Embryonic facial prominence (tissue), 1 donor: ENCODE data around the gene EBF3.
A peak's percentile ranks its signal among the peaks of the same experiment; 100 is the strongest.

Experiments
- DNase-seq: peaks from one replicate; pipeline ENCODE4 v3.0.0-alpha.2; 2016; ENCODE audit errors: extremely low spot score

EBF3 gene

DNA sequence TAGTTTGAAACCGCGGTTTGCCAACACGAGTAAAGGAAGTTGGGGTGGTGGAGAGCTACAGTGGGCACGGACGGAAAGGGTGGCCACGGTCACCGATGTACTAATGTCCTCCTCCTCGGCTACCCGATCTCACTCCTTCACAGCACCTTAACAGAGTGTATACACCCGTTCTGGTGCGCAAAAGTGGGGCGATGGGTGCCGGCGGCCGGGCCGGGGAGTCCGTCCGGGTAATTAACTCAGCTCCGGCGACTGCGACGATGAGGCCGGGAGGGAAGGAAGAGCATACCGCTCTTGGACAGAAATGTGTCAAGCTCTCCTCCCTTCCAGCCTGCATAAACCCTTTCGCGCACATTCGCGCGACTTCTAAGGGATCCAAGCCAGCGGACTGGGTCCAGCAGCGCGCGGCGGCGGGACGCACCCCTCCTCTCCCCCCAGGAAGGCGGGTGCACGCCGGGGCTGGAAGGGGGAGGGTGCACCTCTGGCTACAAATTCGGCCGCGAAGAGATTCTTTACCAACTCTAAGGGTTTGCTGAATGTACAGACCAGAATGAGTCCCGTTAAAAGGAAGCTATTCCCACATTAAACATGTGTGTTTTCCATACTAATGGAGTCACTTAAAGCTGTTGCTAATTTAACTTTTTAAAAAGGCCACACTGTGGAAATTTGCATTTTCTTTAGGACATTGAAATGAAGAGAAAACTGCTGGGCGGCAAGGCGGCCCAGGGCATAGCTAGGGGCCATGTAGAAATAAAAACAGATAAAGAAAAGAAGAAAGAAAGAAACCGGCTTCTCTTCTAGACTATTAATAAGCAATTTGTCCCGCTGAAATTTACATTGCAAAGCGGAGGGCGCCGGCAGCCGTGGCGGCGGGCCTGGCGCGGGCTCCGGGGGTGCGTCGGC is 6.6 kb upstream of the EBF3 start:
- DNase-seq: no peak

DNA sequence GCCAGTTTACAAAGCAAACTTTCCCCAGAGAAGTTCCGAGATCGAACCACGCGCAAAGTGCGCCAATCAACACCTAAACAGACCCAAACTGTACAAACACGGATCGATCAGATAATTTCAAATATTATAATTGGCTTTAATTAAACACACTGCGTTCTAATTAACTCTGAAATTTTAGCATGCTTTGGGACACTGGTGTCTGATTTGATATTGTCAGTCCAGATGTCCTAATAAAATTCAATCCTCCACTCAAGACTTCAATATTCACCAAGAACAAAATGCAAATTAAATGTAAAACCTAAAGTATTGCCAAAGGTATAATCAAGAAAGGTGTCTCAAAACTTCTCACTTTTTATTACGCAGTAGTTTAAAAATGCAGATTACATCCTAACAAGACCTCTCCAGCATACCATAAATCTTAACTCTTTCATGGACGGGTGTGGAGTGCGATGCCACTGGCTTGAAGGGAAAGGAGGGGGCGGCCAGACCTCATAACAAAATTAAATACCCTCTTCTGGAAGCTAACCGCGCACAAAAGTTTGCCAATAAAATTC is 5.9 kb upstream of the EBF3 start:
- no peak for DNase-seq

DNA sequence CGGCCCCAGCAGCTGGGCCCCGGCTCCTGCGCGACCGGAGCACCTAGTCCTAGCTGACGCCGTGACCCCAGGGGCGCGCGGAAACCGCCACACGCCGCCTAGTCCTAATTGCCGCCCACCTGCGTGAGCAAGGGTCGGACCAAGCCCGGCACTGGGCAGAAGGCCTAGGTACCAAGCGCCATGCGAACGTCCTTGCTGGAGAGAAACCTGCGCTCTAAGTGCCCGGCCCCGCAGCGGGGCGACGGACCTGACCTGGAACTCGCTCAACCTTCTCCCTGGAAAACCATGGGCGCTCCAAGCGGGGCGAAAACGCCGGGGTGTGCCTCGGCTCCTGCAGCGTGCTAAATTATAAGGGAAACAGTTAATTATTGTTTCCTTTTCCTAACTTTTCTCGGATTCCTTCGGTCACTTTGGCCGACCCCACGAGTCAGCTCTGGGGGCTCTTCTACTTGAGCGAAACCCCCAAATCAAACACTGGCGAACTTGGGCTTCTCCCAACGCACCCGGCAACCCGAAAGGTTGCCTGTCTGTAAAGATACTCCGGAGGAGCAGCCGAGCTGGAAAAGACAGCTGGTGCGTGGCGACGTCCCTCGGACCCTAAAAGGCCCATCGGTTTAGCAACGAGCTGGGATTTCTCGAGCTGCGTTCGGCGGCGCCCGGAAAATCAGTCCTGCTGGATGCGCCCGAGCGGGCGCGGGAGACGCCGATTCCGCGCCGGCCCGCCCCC is 5.3 kb upstream of the EBF3 start:
- DNase-seq: no peak

DNA sequence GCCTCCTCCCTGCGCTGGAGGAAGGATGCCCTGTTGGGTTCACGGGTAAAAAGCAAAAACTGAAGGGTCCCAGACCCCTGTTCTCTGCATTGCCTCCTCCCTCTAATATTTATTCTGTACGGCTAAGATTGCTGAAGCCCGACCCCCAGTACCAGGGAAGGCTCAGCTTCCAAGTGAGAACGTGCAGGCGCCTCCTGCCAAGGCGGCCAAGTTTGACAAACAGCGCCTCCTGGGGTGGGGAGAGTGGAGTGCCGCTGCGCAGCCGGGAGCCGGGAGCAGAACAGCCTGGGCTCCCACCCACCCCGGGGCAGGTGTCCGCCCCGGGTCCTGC is 4.7 kb upstream of the EBF3 start:
- peak; percentile 71 for DNase-seq

DNA sequence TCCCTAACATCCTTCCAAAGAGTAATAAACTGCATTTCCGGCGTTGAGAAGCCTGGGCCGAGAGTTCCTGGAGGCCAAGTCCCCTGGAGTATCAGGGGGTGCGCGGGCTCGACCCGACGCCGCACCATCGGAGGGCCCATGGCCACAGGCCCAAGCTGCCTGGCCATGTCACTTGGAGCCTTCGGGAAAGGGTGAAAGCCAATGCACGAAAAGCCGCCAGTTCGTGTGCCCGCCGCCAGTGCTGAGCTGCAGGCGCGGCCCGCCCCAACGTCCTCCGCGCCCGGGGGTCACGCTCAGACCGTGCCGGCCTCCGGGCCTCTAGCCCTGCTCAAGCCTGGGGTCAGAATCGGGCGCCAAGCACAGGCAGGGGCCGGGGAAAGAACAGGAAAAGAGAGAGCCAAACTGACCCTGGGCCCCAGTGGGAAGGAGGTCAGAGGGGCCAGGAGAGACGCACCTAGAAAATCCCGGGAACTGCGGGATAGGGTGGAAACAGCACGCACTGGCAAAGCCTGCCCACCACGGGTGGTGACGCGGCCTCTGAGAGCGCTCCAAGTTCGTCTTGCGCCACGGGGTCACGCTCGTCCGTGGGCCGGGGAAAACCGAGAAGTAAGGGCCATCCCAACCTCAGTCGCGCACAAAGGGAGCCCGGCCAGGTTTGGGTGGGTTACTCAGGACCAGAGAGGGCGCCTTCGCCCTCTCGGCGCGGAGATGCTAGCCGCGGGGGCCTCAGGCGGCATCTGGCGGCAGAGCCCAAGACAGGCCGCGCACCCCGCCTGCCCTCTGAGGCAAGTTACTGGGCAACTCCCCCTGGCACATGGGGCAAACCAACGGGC is 4.2 kb upstream of the EBF3 start:
- no peak for DNase-seq

DNA sequence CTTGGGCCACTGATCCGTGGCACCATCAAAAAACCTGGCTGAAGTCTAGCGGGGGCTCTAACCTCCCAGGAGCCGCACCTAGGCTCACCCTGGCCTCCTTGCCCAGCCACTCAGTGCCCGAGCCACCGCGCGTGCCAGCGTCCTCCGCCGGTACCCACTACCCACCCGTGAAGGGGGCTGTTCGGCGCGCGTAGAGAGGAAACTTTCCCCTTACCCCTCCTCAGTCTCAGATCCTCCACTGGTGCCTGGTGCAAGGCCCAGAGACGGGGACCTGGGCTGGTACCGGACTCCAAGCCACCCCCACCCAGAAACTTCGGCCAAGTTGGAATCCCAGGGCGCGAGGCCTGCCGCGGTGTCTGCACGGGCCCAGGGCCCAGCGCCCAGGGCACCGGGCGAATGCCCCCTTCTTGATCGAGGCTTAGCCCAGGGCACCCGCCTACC is 3.5 kb upstream of the EBF3 start:
- DNase-seq: no peak

DNA sequence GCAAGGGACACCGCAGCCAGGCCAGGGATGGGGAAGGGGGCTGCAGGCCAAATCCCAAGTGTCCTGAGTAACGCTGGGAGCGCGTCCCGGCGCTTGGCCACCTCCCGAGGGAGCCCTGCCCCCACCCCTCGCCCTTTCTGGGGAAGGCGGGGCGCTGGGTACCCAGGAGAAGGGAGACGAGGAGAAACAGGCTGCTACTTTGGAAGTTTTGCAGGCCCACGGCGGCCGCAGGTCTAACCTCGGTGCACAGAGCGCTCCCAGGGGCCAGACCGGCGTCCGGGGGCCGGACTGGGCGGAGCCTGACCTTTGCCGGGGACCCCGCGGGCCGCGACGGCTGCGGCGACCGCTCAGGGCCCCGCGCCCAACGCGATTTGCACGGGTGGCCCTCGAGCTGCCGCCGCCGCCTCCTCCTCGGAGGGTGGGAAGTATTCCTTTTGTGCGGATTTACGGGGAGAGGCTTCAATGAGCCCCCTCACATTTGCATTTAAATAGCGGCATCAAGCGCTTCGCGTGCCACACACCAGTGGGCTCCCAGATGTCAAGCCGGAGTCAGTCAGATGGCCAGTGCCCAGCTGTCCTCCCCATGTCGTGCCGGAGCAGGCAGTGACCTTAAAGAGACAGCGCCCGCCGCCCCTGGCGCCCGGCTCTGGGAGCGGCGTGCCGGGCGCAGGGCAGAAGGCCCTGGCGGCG is 3.0 kb upstream of the EBF3 start:
- DNase-seq: no peak

DNA sequence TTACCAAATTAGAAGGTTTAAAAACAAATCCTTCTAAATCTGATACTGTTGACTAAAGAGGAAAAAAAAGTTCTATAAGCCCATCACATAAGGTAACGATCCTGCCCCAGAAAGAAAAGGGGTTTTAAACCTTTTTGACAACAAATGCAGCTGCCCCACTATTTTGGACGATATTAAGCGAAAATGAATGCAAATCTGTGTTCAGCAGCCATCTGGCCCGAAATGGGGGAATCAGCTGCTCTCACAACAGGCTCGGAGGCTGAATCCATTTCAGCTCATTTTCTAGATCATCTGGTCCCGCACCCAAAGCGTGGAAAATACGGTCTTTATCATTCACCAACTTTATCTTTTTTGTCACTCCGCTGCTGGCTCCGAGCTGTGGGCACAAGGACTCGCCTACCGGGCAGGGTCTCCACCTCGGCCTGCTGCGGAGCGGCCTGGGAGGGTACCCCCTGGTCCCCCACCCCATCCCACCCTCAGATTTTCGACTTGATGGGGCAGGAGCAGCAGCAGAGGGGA is 2.4 kb upstream of the EBF3 start:
- no peak for DNase-seq

DNA sequence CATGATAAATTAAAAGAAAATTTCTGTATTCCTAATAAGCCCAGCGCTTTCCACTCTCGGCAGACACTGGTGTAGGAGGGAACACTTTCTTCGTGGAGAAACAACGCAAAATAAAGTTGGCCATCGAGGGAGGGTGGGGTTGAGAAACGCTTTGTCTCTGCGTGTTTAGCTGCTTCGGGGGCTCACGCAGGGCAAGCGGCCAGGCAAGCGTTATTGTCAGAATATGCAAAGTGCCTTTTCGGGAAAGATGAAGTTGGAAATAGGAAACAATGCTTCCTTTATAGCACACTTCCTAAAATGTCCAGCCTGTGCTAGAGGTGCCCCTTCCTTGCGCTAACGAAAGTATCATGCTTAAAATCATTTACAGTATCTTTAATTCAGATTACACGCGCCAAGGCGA is 1.9 kb upstream of the EBF3 start:
- no peak for DNase-seq

DNA sequence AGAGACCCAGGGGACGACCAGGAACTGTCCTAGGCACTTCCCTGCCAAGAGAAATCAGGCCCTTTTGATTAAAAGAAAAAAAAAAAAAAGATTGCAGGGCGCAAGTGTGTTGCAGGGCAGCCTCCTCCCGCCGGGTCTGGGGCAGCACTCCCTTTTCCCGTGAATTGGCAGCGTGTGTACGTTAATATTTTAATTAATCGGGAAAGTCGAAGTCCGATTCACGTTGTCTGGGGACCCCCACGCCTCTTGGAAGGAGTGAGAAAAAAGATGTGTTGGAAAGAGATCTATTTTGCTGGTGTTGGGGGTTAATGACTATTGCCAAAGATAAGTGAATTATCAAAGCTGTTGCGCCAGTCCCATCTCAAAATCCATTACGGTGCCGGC is 1.3 kb upstream of the EBF3 start:
- no peak for DNase-seq

DNA sequence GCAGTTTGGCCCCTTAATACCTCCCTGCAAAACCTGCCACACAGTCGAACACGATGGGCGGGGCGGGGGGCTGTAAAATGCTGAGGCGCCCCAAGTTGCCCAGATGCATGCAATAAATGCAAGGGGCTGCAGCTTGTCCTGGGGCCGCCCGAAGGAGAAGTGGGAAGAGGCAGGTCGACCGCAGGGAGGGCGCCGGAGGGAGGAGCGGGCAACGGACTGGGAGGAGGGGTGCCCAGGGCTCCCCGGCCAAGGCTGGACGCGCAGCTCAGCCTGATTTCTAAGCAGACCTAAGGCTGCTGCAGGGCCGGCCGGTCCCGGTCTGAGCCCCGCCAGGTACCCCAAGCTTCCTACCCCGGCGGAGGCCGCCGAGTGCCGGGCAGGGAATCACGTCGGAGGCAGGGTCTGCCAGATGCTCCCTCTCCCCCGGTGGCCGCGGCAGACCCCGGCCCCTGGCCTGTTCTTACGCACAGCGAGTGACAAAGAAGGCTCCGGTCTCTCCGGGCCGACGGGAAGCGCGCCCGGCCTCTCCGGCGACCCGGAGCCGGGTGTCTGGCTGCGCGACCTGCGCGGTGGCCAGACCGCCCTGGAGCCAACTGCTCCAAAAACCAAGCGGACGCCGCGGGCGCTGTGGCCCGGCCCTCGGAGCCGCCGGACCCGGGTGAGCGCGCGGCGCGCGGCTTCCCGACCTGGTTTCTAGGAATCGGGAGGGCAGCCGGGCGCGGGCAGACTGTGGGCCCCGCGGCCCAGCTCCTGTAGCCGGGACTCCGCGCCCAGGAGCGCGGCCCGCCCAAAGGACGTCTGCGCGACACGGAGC is 744 bp upstream of the EBF3 start:
- no peak for DNase-seq

DNA sequence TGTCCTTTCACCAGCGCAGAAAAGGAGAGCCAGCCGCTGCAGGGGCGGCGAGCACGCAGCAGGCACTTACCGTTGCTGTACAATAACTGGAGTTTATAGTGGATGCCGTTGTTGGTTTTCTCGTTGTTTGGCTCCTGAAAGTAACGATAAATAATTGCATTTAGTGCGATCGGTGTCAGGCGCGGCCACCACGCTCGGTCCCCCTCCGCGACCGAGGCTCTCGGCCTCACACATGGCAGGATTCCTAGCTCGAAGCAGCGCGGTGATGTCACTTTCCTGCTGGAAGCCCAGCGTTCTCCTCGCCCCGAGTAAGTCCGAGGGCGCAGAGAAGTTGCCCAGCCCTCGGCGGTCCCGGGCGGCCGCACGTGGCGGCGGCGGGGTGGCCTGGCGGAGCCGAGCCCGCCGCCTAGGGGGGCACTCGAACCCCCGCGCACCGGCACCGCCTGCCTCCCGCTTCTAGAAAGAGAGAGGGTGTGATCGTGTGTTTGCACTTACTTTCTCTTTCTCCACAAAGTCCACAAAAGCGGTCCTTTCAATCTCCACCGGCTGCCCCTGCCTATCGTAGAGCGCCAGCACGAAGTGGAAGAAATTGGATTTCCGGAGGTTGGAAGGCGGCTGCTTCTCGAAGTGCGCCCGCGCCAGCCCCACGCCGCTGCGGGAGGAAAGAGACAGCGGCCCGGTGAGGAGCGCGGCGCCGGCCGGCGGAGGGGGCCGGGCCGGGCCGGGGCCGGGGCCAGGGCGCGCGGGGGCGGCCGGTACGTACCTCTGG is 1.0 kb downstream of the EBF3 start:
- DNase-seq: no peak

DNA sequence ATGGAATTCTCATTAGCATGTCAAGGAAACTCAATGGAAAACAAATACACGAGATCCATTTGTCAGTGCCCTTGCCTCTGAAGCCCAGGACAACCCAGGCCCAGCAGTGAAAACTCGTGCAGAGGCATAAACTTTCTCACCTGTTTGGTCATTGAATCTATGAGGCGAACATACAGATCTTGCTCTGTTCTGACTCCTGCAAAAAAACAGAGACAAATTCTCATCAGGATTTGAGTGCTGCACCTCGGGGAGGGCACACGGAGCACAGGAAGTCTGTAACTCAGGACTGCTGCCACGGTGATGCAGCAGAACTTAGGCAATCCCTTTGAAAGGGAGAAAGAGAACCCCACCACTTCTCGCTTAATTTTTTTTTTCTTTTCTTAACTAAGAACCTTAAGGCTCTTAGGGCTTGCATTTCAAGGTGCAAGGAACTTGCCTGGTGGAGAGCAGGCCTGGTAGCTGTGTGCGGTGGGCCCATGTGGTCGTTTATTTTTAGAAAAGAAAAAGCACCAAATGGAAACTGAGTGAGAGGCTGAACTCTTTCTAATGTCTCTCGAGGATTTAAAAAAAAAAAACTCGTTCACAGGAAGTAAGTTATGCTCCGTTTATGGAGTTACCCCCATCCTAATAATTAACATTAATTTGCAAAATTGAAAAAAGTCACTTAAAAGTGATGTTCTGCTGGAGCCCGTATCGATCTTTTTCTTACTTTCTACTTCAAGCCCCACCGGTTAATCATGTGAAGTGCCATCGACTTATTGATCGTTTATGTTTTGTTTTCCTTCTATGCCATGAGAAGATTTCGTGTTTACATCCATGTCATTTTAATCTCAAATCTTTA is 1.8 kb downstream of the EBF3 start:
- DNase-seq: no peak

DNA sequence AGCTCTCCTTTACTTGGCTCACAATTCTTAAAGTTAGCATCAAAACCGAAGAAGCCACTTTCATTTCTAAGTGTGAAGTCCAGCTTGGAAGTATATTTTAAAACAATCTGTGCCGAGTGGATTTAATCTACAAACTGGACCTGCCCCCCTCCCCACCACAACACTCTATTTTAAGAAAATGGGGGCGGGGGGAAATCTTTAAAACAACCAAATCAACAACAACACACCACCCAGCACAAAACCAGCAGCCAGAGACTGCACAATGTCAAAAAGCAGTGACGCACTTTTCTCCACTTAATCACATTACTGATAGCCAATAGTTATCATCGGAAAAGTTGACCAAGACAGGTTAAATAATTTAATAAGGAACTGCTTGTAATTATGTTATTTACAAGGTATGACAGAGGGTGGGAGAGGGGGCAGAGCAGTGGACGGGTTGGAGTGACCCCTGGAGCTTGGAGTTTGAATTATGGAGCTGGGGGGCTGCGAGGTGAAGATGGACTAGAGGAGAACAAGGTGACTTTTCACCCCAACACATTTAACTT is 2.8 kb downstream of the EBF3 start:
- no peak for DNase-seq

DNA sequence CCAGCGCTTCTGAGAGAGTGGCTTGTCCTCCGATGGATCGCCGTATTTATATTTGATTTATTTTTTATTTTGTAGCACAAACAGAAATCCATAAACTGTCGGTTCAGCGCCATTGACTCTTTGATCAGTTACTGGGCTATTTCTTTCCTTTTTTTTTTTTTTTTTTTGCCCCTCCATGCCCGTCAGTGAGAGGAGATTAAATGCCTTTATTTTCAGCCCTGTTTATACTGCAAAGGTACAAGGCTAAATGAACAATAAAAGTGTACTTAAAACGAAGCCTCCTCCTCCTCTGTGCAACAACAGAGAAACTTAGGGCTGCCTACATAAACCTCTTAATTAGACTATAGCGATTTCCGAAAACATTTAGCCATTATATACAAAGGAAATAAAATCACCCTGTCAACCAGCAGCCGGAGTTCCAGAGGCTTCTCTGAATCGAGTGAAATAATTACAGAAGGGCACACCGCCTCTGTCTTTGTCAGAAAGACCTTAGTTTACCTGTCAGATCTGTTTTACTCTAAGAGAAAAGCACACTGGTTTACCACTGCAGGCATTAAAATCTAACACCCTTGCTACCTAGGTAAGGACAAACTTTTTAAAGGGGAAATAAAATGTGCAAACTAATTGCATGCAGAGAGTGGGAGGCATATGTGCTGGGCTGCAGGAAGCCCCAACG is 3.5 kb downstream of the EBF3 start:
- no peak for DNase-seq

DNA sequence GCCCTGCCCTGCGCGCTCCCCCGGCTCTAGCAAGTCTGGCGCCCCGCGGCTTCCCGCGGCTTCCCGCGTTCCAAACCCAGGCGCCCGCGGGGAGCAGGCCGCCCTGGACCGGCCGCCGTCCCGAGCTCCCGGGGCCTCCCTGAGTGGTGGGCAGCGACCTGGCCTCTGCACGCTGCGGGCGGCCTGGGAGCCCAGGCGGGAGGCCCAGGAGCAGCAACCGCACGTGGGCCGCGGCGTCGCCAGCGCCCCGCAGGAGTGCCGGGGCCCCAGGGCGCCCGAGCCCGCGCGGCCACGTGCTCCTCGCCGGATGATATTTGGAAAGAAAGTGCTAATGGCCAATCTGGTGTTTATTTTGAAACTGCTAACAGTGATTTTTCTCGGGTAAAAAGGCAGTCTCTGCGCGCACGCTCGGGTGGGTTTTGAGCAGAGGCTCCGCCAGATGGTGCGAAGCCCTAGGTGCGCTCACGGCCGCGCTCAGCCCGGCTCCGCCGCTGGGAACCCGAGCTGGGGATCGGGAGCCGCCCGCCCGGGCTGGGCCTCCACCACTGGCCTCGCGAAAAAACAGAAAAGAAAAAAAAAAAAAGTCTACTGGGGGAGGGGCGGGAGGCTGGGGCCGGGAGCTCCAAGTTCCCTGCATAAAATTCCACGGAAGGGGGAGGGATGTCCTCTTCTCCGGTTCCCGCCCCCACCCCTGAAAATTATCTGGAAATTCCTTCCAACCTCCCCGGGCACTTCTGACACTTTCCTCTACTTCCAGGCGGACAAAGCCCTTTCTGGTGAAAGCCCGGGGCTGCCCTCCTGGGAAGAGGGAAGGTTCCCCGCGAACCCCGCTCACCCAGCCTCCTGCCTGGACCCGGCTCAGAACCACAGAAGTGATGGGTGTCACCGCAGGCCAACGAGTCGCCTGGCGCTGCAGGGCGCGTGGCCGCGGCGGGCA is 4.3 kb downstream of the EBF3 start:
- no peak for DNase-seq
